Fibroblast of the conjunctiva (primary cell): ENCODE data around the gene POLR1A.
A peak's percentile ranks its signal among the peaks of the same experiment; 100 is the strongest.

Experiments used
- DNase-seq: peaks from one replicate; pipeline ENCODE4 v3.0.0-alpha.2; 2010; ENCODE audit warnings: low read depth

The POLR1A gene

DNA sequence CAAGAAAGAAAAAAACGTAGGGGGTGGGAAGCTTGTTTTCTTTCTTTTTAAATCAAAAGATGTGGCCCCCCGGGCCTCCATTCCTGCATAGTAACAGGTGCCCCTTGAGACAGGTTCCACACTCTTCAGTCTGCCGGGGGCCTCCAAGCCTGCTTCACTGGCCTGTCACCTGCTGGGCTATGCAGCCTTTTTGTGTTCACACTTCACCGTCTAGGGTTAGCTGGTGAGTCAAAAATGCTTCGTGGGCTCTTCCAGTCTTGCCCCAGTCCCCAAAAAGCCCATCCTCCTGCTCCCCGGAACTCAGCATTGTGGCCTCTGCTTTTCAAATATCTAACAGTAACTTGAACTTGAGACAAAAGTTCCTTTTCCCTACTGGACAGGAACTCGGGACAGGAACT lies 67.9 kb downstream of the POLR1A start:
- DNase-seq = no peak

DNA sequence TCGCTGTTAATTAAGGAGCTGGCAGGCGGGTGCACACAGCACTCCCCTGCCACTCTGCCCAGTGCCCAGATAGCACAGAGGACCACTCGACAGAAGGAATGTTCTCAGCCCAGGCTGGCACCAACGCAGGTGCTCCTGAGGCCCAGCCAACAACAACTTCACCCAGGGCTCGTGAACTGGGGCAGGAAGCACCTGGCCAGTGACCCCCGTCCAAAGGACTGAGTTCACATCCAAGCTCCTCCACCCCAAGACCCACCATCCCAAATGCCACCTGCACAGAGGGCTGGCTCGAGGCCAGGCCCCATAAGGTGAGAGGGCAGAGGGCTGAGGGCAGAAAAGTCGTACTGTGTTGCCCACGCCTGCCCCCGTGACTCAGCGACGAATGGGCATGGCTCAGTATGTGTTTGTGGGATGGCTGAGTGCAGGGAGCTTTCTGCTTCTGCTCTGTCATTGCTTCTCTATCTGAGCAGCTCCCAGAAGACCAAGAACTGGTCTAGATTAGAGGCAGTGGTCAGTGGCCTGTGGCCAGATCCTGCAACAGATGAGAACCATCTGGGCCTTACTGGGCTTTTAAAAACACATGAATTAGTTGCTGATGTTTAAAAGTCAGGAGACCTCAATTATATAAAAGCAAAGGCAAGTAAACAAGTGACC lies 68.4 kb downstream of the POLR1A start:
- DNase-seq = peak; percentile 85

DNA sequence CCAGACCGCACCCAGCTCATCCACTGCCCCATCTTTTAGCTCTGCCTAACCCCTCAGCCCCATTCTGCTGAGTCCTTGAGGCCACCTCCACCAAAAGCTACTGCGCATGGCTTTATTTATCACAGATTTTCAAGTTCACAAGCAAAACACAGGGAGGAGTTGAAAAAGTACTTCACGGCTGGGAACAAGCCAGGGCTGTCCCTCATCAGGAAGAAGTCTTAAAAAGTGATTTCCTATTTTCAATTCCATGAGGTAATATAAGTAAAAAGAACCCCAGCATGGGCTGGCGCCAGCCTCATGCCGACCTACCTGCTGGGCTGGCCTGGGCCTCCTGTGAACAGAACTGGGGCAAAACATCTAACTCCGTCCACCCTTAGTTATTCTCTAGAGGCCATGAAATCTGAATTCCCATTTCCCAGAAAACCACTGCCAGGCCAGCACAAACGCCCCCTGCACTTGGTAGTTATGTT lies 69.0 kb downstream of the POLR1A start:
- DNase-seq = no peak

DNA sequence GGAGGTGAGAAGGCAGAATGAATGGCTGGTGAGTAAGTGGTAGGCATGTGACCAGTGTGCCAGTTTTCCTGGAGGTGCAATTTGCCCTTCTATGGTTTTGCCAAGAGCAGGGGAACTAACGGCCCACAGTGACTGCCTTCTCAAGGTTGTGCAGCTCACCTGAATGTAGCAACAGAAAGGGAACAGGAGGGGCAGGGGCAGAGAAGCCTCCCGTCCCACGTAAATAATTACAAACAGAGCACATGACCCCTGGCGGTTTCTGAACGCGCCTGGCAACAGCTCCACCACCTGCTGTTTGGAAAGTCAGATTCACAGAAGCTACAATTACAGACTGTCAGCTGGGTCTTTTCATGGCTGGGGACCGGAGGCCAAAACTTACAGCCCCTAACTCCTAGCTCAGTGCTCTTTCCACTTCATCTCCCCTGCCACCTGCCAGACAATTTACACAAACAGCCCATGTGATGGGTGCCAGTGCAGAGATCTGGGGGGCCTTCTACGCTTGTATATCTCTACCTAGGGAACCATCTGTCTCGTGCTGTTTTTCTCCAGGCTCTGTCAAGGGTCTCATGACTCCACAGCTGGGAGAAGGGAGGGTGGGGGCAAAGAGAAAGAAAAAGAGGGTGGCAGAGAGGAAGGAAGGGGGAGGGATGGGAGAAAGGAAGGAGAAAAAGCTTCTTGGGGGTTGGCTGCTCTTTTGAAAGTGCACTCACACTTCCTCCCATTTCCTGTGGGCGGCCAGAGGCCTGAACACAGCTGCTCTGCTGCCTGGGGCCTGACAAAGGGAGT lies 69.6 kb downstream of the POLR1A start:
- DNase-seq = peak; percentile 72

- DNase-seq = no peak
These were observed 70.3 kb downstream of the POLR1A start for GRCh38 chr2:86035376-86035882.

- no peak for DNase-seq
These were observed 71.7 kb downstream of the POLR1A start for GRCh38 chr2:86033751-86034692.

DNA sequence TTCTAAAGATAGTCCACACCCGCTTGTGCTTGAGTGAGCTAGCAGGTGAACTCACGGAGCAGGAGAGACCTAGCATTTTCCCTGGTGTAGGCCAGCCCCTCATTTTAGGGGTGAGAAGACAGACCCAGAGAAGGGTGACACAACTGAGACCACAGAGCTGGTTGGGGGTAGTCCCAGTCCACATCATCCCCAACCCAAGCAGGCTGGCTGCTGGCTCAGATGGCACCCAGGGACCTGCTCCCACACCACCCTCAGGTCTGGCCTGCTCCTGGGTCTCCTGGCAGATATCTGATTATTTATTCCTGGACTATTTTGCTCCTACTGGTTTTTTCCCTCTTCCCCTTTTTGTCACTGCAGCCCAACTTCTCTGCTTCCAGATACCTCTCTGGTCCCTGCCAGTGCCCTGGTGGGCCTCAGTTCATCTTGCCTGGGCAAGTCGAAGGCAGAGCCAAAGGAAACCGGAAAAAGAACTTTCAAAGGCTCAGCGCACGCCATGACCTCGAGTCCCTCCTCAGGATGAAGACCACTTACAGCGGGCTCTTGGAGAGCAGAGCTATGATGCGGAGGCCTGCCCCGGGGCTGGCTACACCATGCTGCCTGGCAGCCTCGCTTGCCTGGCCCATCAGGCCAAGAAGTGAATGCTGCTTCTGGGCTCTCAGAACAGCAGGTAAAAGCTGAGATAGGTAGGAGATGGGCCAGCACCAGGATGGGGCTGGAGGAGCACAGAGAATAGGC lies 72.7 kb downstream of the POLR1A start:
- no peak for DNase-seq

DNA sequence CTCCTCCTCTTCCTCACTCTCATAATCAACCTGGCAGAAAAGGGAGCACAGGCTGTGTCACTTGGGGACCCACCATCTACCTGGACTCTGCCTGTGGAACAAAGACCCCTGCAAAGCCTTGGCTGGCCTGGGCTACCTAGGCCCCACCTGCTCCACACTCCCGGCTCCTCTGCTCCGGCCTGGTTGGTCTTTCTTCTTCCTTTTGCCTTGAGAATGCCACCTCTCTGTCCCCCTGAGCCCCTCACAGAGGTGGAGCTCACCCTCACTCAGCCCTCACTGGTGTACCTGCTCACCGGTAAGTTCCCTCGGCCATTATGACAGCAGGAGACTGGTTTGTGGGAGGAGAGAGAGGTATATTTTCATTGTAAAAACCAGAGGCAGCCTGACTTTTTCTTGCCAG lies 74.1 kb downstream of the POLR1A start:
- no peak for DNase-seq

GRCh38 chr2:86031151-86031550 lies 74.5 kb downstream of the POLR1A start:
- no peak for DNase-seq

DNA sequence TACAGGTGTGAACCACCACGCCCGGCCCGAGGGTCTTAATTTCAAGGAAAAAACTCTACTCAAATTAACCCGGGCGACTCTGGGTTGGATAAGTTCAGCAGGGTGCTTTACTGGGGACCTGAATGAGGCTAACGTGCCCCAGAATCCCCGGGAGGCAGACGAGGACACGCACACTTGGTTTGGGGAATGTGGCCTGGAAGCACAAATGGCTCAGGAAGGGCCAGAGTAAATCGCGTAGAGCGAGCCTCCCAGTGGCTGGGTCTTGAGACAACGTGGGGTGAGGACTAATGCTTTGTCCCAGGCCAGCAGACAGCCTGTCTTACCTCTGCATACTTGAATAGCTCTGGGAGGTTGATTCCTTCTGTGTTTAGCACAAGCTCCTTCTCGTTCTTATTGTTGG lies 75.8 kb downstream of the POLR1A start:
- DNase-seq = no peak

GRCh38 chr2:86028766-86029381 lies 76.8 kb downstream of the POLR1A start:
- DNase-seq = no peak

- no peak for DNase-seq
These were observed 77.5 kb downstream of the POLR1A start for GRCh38 chr2:86027922-86028765.

DNA sequence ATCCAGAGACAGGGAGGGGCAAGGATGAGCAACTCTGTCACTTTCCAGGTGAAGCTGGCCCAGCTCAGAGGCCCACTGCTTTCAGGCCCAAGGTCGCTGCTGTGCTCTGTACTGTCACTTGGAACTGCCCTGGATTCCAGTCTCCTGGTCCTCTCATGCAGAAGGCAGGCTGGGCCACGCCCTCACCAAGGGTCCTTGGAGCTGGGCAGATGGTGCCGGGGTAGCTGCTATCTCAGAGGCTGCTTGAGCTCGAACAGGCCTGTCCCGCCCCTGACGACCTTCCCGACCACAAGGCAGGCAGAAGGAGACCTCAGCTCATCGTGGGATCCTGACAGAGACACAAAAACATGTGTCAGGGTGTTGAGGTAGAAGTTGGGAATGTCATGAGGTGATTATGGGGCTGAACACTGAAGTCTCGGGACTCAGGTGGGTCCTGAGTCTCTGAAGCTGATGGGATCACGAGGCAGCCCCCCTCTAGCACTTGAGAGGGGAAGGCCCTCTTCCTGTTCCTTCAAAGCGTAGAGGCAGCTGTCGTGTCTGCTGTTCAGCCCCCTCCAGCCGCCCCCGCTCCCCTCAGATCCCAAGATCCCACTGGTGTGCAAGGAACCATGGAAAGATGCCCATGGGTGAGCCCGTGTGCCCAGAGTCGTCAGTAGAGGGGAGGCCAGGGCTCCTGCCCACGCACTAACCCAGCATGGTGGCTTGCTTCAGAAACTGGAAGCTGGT lies 78.3 kb downstream of the POLR1A start:
- DNase-seq = no peak

- DNase-seq = no peak
These were observed 79.0 kb downstream of the POLR1A start for GRCh38 chr2:86026744-86027065.

DNA sequence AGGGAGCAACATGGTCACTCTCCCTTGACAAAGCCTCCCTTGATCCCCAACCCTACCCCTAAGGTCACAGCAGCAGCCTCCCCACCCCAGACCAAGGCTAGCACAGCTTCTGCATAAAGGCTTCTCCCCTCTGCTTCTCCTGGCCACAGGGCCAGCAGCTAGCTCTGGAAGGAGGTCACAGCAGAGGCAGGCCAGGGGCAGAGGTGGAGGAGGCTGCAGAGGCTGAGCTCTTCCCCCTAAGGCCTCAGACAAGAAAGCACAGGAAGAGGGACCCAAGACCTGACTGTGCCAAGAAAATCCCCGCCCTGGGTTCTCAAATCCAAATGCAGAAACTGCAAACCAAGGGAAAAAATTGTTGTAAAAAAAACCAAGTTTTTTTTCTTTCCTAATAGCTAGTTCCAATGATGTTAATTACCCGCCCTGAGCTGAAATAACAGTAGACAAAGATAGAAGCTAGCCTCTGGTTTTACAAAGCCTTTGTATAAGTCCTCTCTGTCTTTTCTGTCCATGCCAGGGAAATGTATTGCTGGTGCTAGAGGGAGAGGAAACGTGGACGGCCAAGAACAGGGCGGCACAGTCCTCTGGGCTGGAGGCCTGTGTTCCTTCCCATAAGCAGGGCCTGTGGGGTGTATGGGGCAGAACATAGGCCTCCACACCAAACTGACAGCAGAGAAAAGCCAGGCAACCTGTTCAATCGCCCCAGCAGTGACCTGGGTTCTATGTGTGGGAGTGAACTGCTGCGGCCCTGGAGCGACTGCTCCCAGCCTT lies 79.5 kb downstream of the POLR1A start:
- DNase-seq = no peak

DNA sequence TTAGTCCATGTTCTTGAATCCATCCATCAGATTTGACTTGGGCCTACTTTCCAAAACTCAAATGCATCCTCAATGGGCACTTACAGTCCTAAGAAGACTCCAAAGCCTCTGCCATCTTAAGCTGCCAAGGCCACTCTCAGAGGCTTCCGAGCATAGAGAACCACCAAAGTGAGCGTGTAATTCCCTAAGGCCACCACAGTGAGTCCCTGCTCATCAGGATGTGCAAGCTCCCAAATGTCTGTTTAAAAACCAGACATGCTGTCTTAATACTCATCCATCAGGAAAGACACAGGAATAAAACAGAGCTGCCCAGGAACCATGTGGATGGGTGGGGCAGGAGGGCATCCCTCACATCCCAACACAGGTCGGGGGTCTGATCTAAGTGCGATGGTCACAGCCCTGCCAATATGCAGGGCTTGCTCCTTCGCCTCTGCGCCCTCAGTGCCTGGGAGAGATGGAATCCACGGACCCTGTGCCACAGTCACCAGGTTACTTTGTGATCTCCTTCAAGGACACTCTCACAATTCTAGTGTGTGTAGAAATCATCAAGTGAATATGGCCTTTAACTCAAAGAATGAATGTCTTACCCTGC lies 80.4 kb downstream of the POLR1A start:
- no peak for DNase-seq

- no peak for DNase-seq
These were observed 82.3 kb downstream of the POLR1A start for GRCh38 chr2:86023366-86023712.

GRCh38 chr2:86022661-86023365 lies 82.9 kb downstream of the POLR1A start:
- DNase-seq = no peak
